SKM-1 treated with dmso at 0.1 percent for 144 hours (cell line): ENCODE data around the gene CACNA2D2.

Source experiments
- DNase-seq: peaks from one replicate; lab custom pipeline; 2025; ENCODE audit not compliant: unreplicated experiment; lab: John Stamatoyannopoulos, UW

The CACNA2D2 gene

GRCh38 chr3:50502584-50503423, 630 bp downstream of the CACNA2D2 start:
- no peak for DNase-seq

- no peak for DNase-seq
Observed at GRCh38 chr3:50502225-50502583, 1.2 kb downstream of the CACNA2D2 start.

GRCh38 chr3:50495609-50496423, 7.6 kb downstream of the CACNA2D2 start:
- DNase-seq = no peak

- DNase-seq = no peak
Observed at GRCh38 chr3:50494126-50494525, 9.3 kb downstream of the CACNA2D2 start.

GRCh38 chr3:50493623-50494022, 9.8 kb downstream of the CACNA2D2 start:
- DNase-seq = no peak

GRCh38 chr3:50493086-50493485, 10.3 kb downstream of the CACNA2D2 start:
- no peak for DNase-seq

- DNase-seq = no peak
Observed at GRCh38 chr3:50491023-50491422, 12.4 kb downstream of the CACNA2D2 start.

- no peak for DNase-seq
Observed at GRCh38 chr3:50490424-50490823, 13.0 kb downstream of the CACNA2D2 start.

- no peak for DNase-seq
Observed at GRCh38 chr3:50487181-50487580, 16.3 kb downstream of the CACNA2D2 start.

GRCh38 chr3:50486219-50486888, 17.1 kb downstream of the CACNA2D2 start:
- DNase-seq = no peak

- DNase-seq = no peak
Observed at GRCh38 chr3:50484722-50485121, 18.7 kb downstream of the CACNA2D2 start.

GRCh38 chr3:50483374-50483773, 20.1 kb downstream of the CACNA2D2 start:
- DNase-seq = no peak

- DNase-seq = no peak
Observed at GRCh38 chr3:50481992-50482391, 21.4 kb downstream of the CACNA2D2 start.

GRCh38 chr3:50480471-50480870, 23.0 kb downstream of the CACNA2D2 start:
- peak; percentile 25 for DNase-seq

- DNase-seq = no peak
Observed at GRCh38 chr3:50479523-50479922, 23.9 kb downstream of the CACNA2D2 start.

- DNase-seq = no peak
Observed at GRCh38 chr3:50478671-50479260, 24.7 kb downstream of the CACNA2D2 start.

- no peak for DNase-seq
Observed at GRCh38 chr3:50478051-50478450, 25.4 kb downstream of the CACNA2D2 start.

GRCh38 chr3:50475348-50475747, 28.1 kb downstream of the CACNA2D2 start:
- DNase-seq = no peak

GRCh38 chr3:50474717-50475116, 28.7 kb downstream of the CACNA2D2 start:
- no peak for DNase-seq

- no peak for DNase-seq
Observed at GRCh38 chr3:50473768-50474167, 29.7 kb downstream of the CACNA2D2 start.

GRCh38 chr3:50472958-50473357, 30.5 kb downstream of the CACNA2D2 start:
- no peak for DNase-seq
